DMS114 treated with DMSO at 0.1 percent for 48 hours (cell line): ENCODE results near the gene MAP2K2.
"Not testable (repeated sequence)": the region's sequence is repeated elsewhere in the genome, so short reads cannot be mapped to it uniquely, and the experiment has no call there.

Source experiments
- DNase-seq: peaks from one replicate; lab custom pipeline; 2025; ENCODE audit not compliant: unreplicated experiment; lab: John Stamatoyannopoulos, UW

MAP2K2 gene

DNA sequence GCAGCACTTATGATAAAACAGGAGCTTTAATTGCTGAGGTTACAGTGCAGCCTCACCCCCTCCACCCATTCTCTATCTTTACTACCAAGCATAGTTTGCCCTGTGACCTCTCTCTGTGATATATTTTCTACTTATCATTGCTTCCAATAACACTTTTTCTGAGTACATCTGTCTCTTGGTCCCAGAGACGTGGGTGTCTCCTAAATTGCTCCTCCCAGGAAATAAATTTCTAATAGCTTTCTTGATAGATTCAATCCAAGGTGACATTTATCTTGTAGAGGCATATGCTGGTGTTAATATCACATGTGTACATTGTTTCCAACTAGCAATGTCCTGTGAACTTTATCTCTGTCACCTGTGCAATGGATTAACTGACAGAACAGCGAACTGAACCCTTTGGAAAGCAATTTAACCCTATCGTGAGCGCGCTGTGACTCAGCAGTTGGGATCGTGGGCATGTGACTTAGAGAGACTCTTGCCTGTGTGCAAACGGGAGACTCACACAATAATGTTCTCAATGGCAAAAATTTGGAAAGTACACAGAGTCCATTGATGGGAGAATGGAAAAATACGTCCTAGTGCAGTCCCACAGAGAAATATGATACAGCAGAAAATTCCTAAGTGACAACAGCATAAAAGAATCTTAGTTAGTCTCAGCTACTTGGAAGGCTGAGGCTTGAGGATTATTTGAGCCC is 7.0 kb upstream of the MAP2K2 start:
- no peak for DNase-seq

DNA sequence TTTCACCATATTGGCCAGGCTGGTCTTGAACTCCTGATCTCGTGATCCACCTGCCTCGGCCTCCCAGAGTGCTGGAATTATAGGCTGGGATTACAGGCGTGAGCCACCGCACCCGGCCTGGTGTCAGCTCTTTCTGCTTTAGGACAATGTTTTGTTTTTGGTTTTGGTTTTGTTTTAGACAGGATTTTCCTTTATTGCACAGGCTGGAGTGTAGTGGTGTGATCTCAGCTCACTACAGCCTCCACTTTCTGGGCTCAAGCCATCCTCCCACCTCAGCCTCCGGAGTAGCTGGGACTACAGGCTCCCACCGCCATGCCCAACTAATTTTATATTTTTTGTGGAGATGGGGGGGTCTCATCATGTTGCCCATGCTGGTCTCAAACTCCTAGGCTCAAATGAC is 5.1 kb upstream of the MAP2K2 start:
- not testable (repeated sequence) for DNase-seq

DNA sequence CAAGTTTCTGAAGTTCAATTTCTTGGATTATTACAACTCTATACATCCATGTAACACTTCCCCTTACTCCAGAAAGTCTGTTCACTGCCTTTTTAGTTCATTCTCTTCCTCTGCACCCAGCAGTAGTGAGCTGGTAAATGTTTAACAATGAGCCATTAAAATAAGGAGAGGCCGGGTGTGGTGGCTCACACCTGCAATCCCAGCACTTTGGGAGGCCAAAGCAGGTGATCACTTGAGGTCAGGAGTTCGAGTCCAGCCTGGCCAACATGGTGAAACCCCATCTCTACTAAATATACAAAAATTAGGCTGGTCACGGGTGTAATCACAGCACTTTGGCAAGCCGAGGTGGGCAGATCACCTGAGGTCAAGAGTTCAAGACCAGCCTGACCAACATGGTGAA is 3.4 kb upstream of the MAP2K2 start:
- DNase-seq, result not testable (repeated sequence)

DNA sequence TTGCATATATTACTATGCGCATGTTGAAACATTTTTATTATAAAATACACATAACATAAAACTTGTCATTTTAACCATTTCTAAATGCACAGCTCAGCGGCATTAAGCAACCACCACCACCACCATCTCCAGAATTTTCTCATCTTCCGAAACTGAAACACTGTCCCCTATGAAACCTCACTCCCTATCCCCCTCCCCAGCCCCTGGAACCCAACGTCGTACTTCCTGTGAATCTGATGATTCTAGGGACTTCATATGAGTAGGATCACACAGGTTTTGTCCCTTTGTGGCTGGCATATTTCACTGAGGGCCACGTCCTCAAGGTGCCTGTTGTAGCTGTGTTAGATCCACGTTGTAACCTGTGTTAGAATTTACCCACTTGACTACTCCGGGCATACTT is 716 bp upstream of the MAP2K2 start:
- DNase-seq, result no peak

DNA sequence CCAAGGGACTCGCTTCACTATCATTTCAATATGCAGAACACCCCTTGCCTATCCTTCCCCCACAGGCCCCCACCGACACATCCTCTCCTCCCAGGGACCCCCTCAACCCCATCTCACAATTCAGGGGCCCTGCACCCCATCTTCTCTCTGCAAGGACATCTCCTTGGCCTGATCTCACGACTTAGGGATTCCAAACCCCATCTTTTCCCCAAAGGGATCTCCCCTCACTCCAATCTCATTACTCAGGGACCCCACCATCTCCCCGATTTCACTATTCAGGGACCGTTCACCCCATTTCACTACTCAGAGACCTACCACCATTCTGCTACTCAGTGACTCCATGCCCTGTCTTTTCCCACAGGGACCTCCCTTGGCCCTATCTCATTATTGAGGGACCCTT is 1.4 kb downstream of the MAP2K2 start:
- no peak for DNase-seq

DNA sequence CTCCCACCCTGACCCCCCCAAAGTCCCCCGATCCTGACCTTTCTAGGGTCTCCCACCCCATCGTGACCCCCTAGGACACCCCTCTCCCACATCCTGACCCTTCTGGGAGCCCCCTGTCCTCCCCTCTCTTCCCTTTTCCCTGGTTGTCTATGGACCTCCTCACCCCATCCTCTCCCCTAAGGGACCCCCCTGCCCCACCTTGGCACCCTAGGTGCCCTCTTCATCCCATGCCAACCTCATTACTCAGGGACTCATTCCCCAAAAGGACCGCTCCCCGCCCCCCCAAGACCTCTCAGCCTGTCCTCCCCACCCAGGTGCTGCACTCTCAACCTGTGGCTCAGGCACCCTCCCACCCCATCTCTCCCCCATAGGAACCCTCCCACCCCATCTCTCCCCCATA is 2.1 kb downstream of the MAP2K2 start:
- no peak for DNase-seq

DNA sequence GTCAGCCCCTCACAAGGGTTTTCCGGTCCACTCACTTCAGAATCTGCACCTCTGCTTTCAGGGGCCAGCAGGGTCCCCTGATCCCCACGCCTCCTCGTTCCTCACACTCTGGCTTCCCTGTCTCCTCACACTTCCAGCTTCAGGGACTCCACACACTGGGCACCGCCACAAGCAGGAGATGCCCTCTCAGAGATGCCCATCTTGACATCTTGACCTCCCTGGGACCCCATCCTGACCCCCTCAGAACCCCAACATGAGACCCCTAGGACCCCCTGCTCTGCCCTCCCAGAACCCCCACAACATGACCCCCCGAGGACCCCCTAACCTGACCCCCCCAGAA is 2.7 kb downstream of the MAP2K2 start:
- no peak for DNase-seq

DNA sequence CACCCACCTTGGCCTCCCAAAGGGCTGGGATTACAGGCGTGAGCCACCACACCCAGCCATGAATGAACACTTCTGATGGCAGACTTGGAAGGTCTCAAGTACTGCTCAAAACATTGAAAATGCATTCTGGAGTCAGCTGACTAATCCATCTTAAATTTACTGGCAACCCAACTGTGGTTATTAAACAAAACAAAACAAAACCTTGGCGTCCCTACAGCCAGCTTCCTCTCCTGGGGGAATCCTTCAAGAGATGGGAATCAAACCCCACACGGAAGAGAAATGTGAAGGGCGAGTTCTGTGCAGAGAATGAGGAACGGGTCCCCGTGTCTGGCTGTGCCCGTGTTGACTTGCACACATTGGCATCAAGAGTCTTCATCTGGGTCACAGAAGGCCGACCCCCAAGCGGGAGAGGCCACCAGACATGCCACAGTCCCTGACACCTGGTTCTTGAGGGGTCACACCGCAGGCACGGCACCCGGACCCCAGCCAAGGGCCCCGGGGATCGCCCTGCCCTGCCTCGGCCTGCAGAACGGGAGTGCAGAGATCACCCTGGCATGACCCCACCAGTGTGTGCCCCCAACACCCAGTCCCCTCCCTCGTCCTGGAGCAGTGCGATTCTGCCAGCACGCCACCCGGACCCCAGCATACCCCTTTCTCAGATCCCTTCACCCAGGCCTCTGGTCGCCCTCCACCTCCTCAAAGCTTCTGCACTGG is 3.2 kb downstream of the MAP2K2 start:
- DNase-seq, result no peak

DNA sequence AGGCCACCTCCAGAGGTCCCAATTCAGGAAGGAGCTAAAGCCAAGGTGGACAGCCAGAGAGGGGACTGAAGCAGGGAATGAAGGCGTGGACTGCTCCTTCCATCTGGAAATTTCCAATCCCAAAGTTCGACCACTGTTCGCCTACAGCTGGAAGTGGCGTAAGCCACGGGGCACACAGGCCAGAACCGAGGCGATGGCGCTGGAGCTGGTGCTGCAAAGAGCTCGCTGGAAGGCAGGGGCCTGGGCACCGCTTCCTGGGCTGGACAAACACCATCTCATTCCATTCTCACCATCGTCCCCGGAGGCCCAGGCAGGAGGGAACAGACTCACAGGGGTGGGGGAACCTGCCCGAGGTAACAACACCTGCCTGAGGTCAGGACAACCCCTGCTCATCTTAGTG is 4.2 kb downstream of the MAP2K2 start:
- DNase-seq, result no peak

DNA sequence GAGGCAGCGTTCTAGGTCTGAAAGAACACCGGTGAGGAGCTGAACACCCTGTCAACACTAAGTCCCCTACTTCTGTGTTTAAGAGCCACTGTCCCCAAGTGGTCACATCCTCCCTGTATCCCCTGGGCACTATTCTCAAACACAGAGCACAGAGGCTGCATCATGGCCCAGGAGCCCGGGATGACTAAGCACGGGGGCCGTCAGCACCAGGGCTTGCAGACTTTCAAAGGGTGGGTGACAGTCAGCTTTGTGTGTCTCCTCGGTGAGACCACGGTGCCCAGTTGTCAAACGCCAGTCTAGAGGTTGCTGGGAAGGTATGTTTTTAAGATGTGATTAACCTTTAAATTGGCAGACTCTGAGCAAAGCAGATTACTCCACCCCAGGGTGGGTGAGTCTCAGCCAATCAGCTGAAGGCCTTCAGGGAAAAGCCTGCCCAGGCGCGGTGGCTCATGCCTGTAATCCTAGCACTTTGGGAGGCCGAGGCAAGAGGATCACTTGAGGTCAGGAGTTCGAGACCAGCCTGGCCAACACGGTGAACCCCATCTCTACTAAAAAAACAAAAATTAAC is 8.0 kb downstream of the MAP2K2 start:
- no peak for DNase-seq

DNA sequence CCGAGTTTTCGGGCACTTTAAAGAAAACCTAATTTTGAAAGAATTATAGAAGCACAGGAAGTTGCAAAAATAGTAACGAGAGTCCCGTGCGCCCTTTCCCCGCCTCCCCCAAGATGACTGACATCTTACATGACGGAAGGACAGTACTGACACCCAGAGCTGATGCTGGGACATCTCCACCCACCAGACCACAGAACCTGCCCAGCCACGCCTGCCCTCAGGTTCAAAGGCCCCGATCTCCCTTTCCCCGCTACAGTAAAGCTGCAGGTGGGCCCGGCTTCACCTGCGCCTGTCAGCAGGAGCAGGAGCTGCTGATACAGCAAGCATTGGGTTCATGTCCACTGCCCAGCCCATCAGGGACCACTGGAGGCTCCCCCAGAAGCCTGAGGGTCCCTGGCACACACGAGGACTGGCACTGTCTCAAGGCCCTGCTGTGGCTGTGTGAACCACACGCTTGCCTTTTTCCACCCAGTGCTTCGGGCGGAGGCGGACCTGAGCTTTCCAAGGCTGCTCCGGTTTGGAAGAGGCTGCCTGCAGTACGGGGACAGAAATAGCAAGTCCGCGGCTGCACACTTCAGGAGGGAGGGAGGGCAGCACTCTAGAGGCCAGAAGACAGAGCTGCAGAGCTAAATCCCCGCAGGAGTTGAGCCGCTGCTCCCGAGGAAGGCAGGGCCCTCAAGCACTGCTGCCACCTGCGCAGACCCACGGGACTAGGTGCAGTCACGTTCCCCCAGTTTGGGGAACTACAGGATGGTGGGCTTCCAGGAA is 8.7 kb downstream of the MAP2K2 start:
- no peak for DNase-seq

DNA sequence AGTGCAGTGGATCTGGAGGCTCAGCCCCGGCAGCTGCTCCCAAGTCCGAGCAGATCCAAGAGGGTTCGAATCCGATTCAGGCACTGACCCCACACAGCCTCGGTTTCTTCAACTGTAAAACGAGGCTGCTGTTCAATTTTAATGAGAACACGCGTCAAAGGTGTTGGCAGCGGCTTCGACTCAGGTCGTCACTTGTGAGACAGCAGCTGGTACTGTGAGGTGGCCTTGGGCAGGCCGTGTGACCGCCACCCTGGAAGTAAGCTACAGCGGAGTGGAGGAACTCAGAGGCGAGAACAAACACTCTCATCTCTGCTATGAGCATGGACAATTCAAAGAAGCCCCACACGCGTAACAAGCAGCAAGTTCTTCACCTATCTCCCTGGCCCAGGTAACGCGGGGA is 9.7 kb downstream of the MAP2K2 start:
- no peak for DNase-seq

DNA sequence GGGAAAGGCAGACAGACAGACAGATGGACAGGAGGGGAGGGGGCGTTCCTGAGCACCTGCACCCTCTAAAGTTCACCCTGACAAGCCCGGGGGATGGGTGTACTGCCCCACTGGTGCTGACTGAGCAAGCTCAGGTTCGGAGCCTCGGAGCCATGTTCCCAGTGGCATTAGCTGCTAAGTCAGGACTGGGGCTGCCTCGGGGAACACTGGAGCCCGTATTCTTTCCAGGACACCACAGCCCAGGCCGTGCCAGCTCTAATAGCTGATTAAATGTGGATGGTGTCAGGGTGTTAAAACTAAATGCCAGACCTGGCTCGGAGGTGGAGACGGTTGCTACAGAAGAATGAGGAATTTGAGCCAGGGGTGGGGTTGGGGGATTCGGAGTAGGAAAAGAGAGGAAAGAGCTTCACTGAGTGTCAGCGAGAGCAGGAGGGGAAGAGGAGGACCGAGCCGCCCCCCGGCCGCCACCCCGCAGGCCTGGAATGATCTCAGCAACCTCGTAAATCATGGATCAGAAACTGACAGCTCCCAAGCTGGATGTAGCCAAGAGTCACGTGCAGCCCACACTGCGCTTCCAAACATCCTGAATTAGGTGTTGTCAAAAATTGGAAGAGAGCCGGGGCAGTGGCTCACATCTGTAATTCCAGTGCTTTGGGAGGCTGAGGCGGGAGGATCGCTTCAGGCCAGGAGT is 10.4 kb downstream of the MAP2K2 start:
- no peak for DNase-seq

DNA sequence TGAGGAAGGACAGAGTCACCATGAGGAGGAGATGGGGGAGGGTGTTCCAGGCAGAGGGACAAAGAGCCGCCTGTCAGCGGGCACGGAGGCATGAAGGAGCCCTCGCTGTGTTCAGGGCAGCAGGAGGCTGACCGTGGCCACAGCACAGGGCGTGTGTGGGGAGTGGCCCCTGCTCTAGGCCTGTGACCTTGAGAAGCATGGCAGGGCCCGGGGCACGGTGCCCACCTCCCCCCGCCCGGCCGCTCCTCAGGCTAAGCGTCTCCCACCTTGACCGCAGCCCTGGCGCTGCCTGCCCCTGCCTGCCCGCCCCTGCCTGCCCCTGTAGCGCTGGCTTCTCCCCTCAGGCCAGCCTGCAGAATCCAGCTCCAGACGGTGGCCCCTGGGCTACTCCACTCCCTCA is 11.6 kb downstream of the MAP2K2 start:
- no peak for DNase-seq

DNA sequence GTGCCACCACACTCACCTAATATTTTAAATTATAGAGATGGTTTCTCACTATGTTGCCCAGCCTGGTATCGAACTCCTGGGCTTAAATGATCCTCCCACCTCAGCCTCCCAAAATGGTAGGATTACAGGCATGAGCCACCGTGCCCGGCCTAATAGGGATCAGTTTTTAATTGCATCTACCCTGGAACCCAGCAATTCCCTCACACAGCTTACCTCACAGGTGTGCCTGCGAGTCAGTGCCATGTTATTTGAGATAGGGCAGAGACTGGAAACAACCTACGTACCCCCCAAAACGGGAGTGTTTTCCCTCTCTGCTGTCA is 14.3 kb downstream of the MAP2K2 start:
- DNase-seq, result no peak

DNA sequence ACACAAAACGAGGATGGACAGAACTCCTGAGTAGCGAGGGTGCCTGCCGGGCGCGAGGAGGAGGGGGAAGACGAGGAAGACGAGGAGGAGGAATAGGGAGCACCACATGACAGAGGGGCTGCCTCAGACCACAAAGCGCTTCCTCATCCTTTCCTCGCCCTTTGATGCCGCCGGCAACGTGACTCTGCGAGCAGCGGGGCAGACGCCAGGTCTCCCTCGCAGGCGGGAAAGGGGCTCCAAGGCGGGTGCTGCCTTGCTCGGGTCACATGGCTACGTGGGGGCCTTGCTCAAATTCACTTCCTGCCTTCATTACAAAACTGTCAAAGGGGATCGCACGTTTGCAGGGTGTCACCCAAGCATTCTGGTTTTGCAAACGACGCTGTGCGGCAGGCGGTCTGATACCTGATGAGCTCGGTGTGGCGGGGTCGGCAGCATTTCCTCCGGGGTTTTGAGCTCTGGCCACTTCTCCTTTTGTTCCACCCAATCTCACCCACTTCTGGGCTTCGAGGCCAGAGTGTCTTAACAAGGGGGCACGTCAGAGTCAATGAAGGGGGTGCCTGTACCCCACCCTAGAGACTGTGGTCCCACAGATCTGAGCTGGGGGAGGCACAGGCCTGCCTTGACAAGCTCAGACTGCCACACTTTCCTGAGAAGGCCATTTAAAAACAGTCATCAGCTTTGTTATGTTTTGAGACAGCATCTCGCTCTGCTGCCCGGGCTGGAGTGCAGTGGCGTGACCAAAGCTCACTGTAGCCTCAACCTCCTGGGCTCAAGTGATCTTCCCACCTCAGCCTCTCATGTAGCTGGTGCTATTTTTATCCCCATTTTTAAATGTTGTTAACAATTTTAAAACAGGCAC is 14.9 kb downstream of the MAP2K2 start:
- no peak for DNase-seq

DNA sequence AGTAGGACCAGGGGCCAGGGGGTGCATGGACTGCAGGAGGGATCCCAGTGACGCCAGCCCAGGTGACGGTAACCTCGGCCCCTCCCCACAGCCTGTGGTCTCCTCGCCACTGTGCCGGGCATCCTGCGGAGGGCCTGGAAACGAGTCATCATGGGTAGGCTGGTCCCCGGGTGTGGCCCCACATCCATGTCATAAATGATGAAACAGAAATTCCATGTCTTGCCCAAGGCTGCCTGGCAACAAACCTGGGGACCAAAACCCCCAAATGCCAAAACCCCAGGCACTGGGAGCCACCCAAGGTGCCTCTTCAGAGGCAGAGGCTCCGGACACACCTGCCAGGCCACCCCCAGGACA is 20.9 kb downstream of the MAP2K2 start:
- DNase-seq, result no peak

DNA sequence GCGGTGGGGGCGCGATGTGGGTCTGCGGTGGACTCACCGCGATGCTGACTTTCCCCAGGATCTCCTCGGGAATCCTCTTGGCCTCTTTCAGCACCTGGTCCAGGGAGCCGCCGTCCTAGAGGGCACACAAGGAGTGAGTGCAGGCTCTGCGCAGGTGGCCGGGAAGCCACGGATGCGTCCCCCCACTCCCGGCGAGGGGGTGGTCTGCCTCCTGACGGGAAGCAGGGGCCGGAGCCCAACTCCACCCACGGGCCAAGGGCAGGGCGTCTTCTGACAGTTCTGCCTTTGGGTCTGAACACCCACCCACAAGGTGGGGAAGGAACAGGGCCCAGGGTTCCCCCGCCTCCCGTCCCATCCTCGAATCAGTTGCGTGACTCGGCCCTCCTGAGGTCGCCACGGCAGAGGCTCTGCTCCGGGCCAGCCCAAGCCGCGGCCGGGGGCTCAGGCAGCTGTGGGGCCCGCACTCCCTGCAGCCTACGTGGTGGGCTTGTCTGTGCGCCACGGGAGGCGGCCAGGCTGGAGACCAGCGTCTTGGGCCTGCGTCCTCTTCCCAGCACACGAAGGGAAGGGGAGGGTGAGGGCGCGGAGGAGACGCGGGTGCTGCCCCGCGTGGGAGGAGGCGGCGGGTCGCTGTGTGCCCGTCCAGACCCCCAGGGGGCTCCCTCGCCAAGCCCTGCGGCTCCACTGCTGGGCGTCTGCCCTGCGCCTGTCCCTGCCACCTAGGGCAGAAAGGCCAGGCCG is 21.4 kb downstream of the MAP2K2 start:
- DNase-seq, result no peak

DNA sequence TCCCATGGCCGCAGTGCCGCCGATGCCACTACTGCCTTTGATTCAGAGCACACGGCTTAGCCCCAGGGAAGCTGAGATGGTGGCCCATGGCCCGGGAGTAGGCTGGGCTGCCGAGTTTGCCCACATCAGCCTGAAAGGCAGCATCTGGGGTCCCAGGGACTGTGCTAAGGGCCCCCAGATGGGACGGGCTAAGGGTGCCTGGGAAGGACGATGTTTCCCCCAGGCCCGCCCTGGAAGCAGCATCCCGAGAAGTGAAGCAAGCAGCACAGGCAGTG is 22.5 kb downstream of the MAP2K2 start:
- no peak for DNase-seq
